Activated CD8-positive, alpha-beta memory T cell treated with anti-CD3 and anti-CD28 coated beads, Interleukin-2, amount 50 U/mL, for 1 hour (primary cell): Measurements from ENCODE around the gene PDE1C.

Source experiments
- DNase-seq: peaks from one replicate; pipeline ENCODE4 v3.0.0-alpha.2; 2020; ENCODE audit errors: extremely low read depth

PDE1C gene

GRCh38 chr7:31892099-31892829 is 177.9 kb downstream of the PDE1C start:
- no peak for DNase-seq

- no peak for DNase-seq
These were observed 179.4 kb downstream of the PDE1C start for GRCh38 chr7:31890766-31891165.

GRCh38 chr7:31890198-31890597 is 180.0 kb downstream of the PDE1C start:
- no peak for DNase-seq

GRCh38 chr7:31887006-31887405 is 183.2 kb downstream of the PDE1C start:
- no peak for DNase-seq

GRCh38 chr7:31885171-31885570 is 185.0 kb downstream of the PDE1C start:
- DNase-seq, result no peak

GRCh38 chr7:31883761-31884164 is 186.4 kb downstream of the PDE1C start:
- DNase-seq, result no peak

GRCh38 chr7:31882187-31882586 is 188.0 kb downstream of the PDE1C start:
- no peak for DNase-seq

GRCh38 chr7:31878875-31879274 is 191.3 kb downstream of the PDE1C start:
- DNase-seq, result no peak

- no peak for DNase-seq
These were observed 194.8 kb downstream of the PDE1C start for GRCh38 chr7:31875424-31875823.

- no peak for DNase-seq
These were observed 195.4 kb downstream of the PDE1C start for GRCh38 chr7:31874631-31875386.

- DNase-seq, result no peak
These were observed 196.2 kb downstream of the PDE1C start for GRCh38 chr7:31873816-31874597.

- no peak for DNase-seq
These were observed 197.4 kb downstream of the PDE1C start for GRCh38 chr7:31872545-31873370.

- no peak for DNase-seq
These were observed 205.6 kb downstream of the PDE1C start for GRCh38 chr7:31864646-31865045.

GRCh38 chr7:31860925-31861324 is 209.3 kb downstream of the PDE1C start:
- no peak for DNase-seq

GRCh38 chr7:31858055-31858454 is 212.2 kb downstream of the PDE1C start:
- no peak for DNase-seq

- no peak for DNase-seq
These were observed 213.0 kb downstream of the PDE1C start for GRCh38 chr7:31857172-31857571.

- DNase-seq, result no peak
These were observed 213.9 kb downstream of the PDE1C start for GRCh38 chr7:31856337-31856736.

GRCh38 chr7:31855530-31855929 is 214.7 kb downstream of the PDE1C start:
- no peak for DNase-seq

- no peak for DNase-seq
These were observed 216.8 kb downstream of the PDE1C start for GRCh38 chr7:31853380-31853779.

GRCh38 chr7:31852462-31852861 is 217.7 kb downstream of the PDE1C start:
- DNase-seq, result no peak

GRCh38 chr7:31851119-31851518 is 219.1 kb downstream of the PDE1C start:
- DNase-seq, result no peak

GRCh38 chr7:31850601-31851000 is 219.6 kb downstream of the PDE1C start:
- no peak for DNase-seq
